H9 (cell line): ENCODE measurements around the gene IL6ST. TPM values are rescaled to one million over a fixed set of nuclear protein-coding genes. Genes with fewer than 3 reads are reported as not detected.

ENCODE experiments used
- DNase-seq: peaks from one replicate; pipeline ENCODE4 v3.0.0-alpha.2; 2017
- H2AFZ ChIP-seq: one replicate; pipeline ENCODE4 v1.6.1; 2013; ENCODE audit warnings: mild to moderate bottlenecking, low read length, control low read depth, moderate library complexity
- H2AK5ac ChIP-seq: 2 replicates; pipeline ENCODE4 v1.6.1; 2013; ENCODE audit warnings: low read length, control low read depth, mixed read lengths; ENCODE audit not compliant: insufficient read length
- H2BK120ac ChIP-seq: one replicate; pipeline ENCODE4 v1.6.1; 2013; ENCODE audit warnings: low read depth, mild to moderate bottlenecking, low read length, control low read depth, inconsistent platforms; ENCODE audit not compliant: poor library complexity, severe bottlenecking
- H2BK12ac ChIP-seq: 2 replicates; pipeline ENCODE4 v1.6.1; 2013; ENCODE audit warnings: low read length, control low read depth, mixed read lengths, low read depth; ENCODE audit not compliant: insufficient read length
- H2BK15ac ChIP-seq: 2 replicates; pipeline ENCODE4 v1.6.1; 2013; ENCODE audit warnings: low read depth, low read length, control low read depth
- H2BK20ac ChIP-seq: one replicate; pipeline ENCODE4 v1.6.1; 2013; ENCODE audit warnings: low read depth, mild to moderate bottlenecking, low read length, control low read depth, inconsistent platforms; ENCODE audit not compliant: poor library complexity, severe bottlenecking
- H2BK5ac ChIP-seq: 2 replicates; pipeline ENCODE4 v1.6.1; 2013; ENCODE audit warnings: low read length, control low read depth, mixed read lengths; ENCODE audit not compliant: insufficient read length
- H3K14ac ChIP-seq: 2 replicates; pipeline ENCODE4 v1.6.1; 2013; ENCODE audit warnings: low read length, control low read depth; ENCODE audit not compliant: insufficient read depth
- H3K18ac ChIP-seq: 2 replicates; pipeline ENCODE4 v1.6.1; 2013; ENCODE audit warnings: low read depth, mild to moderate bottlenecking, mixed read lengths, low read length, control low read depth; ENCODE audit not compliant: insufficient read length
- H3K23ac ChIP-seq: 2 replicates; pipeline ENCODE4 v1.6.1; 2013; ENCODE audit warnings: low read length, control low read depth, mixed read lengths, low read depth; ENCODE audit not compliant: insufficient read length
- H3K23me2 ChIP-seq: 2 replicates; pipeline ENCODE4 v1.6.1; 2013; ENCODE audit warnings: low read depth, mild to moderate bottlenecking, mixed read lengths, low read length, control low read depth; ENCODE audit not compliant: insufficient read length, poor library complexity, severe bottlenecking
- H3K27ac ChIP-seq: 2 replicates; pipeline ENCODE4 v1.5.1; 2013; ENCODE audit warnings: low read length, control low read depth, mixed read lengths, low read depth; ENCODE audit not compliant: insufficient read length
- H3K27me3 ChIP-seq: 2 replicates; pipeline ENCODE4 v1.6.1; 2013; ENCODE audit warnings: low read length, control low read depth, inconsistent platforms; ENCODE audit not compliant: insufficient read depth
- H3K4ac ChIP-seq: 2 replicates; pipeline ENCODE4 v1.6.1; 2013; ENCODE audit warnings: low read depth, mild to moderate bottlenecking, control low read depth, inconsistent platforms, low read length, moderate library complexity
- H3K4me1 ChIP-seq: 2 replicates; pipeline ENCODE4 v1.6.1; 2013; ENCODE audit warnings: low read length, control low read depth, inconsistent platforms; ENCODE audit not compliant: insufficient read depth
- H3K4me2 ChIP-seq: 2 replicates; pipeline ENCODE4 v1.6.1; 2013; ENCODE audit warnings: low read length, control low read depth, mixed read lengths; ENCODE audit not compliant: insufficient read length, insufficient read depth
- H3K56ac ChIP-seq: 2 replicates; pipeline ENCODE4 v1.6.1; 2013; ENCODE audit warnings: low read depth, mild to moderate bottlenecking, mixed read lengths, low read length, control low read depth; ENCODE audit not compliant: insufficient read length
- H3K79me1 ChIP-seq: 2 replicates; pipeline ENCODE4 v1.6.1; 2013; ENCODE audit warnings: low read depth, mild to moderate bottlenecking, moderate library complexity, low read length, control low read depth, inconsistent platforms; ENCODE audit not compliant: insufficient read depth, poor library complexity, severe bottlenecking
- H3K79me2 ChIP-seq: 2 replicates; pipeline ENCODE4 v1.6.1; 2013; ENCODE audit warnings: low read length, control low read depth, inconsistent platforms; ENCODE audit not compliant: insufficient read depth
- H3K9ac ChIP-seq: 2 replicates; pipeline ENCODE4 v1.6.1; 2013; ENCODE audit warnings: low read length, control low read depth, mixed read lengths; ENCODE audit not compliant: insufficient read length; ENCODE audit errors: extremely low read depth
- H3K9me3 ChIP-seq: one replicate; pipeline ENCODE4 v1.6.1; 2013; ENCODE audit warnings: low read depth, low read length, inconsistent platforms; ENCODE audit not compliant: control insufficient read depth
- H3T11ph ChIP-seq: one replicate; pipeline ENCODE4 v1.6.1; 2013; ENCODE audit warnings: mild to moderate bottlenecking, low read length, control low read depth, inconsistent platforms
- H4K20me1 ChIP-seq: one replicate; pipeline ENCODE4 v1.6.1; 2013; ENCODE audit not compliant: control insufficient read depth, insufficient read length, insufficient read depth
- H4K5ac ChIP-seq: 2 replicates; pipeline ENCODE4 v1.6.1; 2013; ENCODE audit warnings: low read depth, mild to moderate bottlenecking, mixed read lengths, low read length, control low read depth; ENCODE audit not compliant: insufficient read length
- H4K8ac ChIP-seq: replicated peaks from 2 replicates; pipeline ENCODE4 v1.6.1; 2013; ENCODE audit warnings: low read length, control low read depth, mixed read lengths, low read depth; ENCODE audit not compliant: insufficient read length
- H4K91ac ChIP-seq: 2 replicates; pipeline ENCODE4 v1.6.1; 2013; ENCODE audit warnings: low read depth, mild to moderate bottlenecking, moderate library complexity, mixed read lengths, low read length, control low read depth; ENCODE audit not compliant: insufficient read length
- H3K27ac Mint-ChIP-seq, 3 experiments: 2 replicates in 2 of 3; 3 replicates in 1 of 3; pipeline ENCODE4 v1.8.0; 2020 to 2021; ENCODE audit warnings: mixed read lengths in 3 of 3, mild to moderate bottlenecking in 1 of 3, moderate library complexity in 1 of 3
- H3K27me3 Mint-ChIP-seq: 2 replicates; pipeline ENCODE4 v1.8.0; 2021; ENCODE audit warnings: low read depth, mild to moderate bottlenecking, moderate library complexity, mixed read lengths
- H3K36me3 Mint-ChIP-seq, 3 experiments: 2 replicates in 2 of 3; 3 replicates in 1 of 3; pipeline ENCODE4 v1.8.0; 2020 to 2021; ENCODE audit warnings: low read depth in 3 of 3, mixed read lengths in 3 of 3; ENCODE audit not compliant: insufficient read depth in 1 of 3
- H3K4me1 Mint-ChIP-seq, 2 experiments: 2 replicates each; pipeline ENCODE4 v1.8.0; 2020; ENCODE audit warnings: mixed read lengths in 2 of 2
- H3K4me3 Mint-ChIP-seq, 2 experiments: 2 replicates in 1 of 2; 3 replicates in 1 of 2; pipeline ENCODE4 v1.8.0; 2020 to 2021; ENCODE audit warnings: mild to moderate bottlenecking in 2 of 2, mixed read lengths in 2 of 2, moderate library complexity in 1 of 2
- H3K9me3 Mint-ChIP-seq, 2 experiments: 2 replicates in 1 of 2; 3 replicates in 1 of 2; pipeline ENCODE4 v1.8.0; 2020; ENCODE audit warnings: mild to moderate bottlenecking in 2 of 2, mixed read lengths in 2 of 2, moderate library complexity in 1 of 2
- CTCF ChIP-seq: fragments of 200-600 bp; sonication (generic); conservative IDR thresholded peaks from 3 replicates; pipeline ENCODE4 v1.8.0; 2021; ENCODE audit warnings: antibody characterized with exemption, mild to moderate bottlenecking
- WGBS: extraction: QIAGEN DNeasy Blood & Tissue Kit; methylation state at CpG from one replicate; pipeline ENCODE4 v1.1.7; 2013; ENCODE audit warnings: missing lambda C conversion rate, low lambda C conversion rate, mixed read lengths; ENCODE audit not compliant: insufficient read length; ENCODE audit errors: extremely low coverage; 5-methylcytosine and 5-hydroxymethylcytosine counted together
- total RNA-seq: library from RNA; stranded (reverse); gene quantifications from 2 replicates; pipeline ENCODE4 v1.2.1, GENCODE V29; 2021

Gene IL6ST
- total RNA-seq, 1 experiment from 2014 or later: 11.1 TPM

- Histone ChIP-seq H3K27me3 (no peaks in the 10 kb centered on the region), H3K18ac (no peak overlapping the region), H3K9me3 (no peaks in the 10 kb centered on the region), H3K4me1 (no peaks in the 10 kb centered on the region), H3K79me2 (no peaks in the 10 kb centered on the region), H4K8ac (no peak overlapping the region), H2BK5ac (no peak overlapping the region), H2BK20ac (no peak overlapping the region), H4K20me1 (no peaks in the 10 kb centered on the region), H3K56ac (no peak overlapping the region), H2BK12ac (no peak overlapping the region), H3K4ac (no peak overlapping the region), H4K5ac (no peak overlapping the region), H3K23ac (no peak overlapping the region), H2AFZ (no peak overlapping the region), H3K9ac (no peak overlapping the region), H3K79me1 (no peaks in the 10 kb centered on the region), H3K23me2 (no peaks in the 10 kb centered on the region), H3K4me2 (no peak overlapping the region), H2BK15ac (no peak overlapping the region), H2AK5ac (no peak overlapping the region), H2BK120ac (no peak overlapping the region), H4K91ac (no peak overlapping the region), H3K14ac (no peak overlapping the region), H3T11ph (no peak overlapping the region), H3K27ac (no peak overlapping the region)
- Mint-ChIP-seq H3K9me3 (no peaks in the 10 kb centered on the region), H3K36me3 (no peaks in the 10 kb centered on the region), H3K4me3 (no peak overlapping the region), H3K27me3 (no peaks in the 10 kb centered on the region), H3K4me1 (peaks cover 9 to 13% of the 10 kb centered on the region in 2 experiments; a peak in 3 of 4 replicates), H3K27ac (0 out of 7 replicates have a peak overlapping the region, but pooled peaks of 1 of the 3 experiments have one; percentile 27)
- no CpG with 5 or more reads among the region's 5 CpGs for WGBS
- peak; percentile 32 for TF ChIP-seq CTCF
- no peak for DNase-seq
Observed at GRCh38 chr5:55920784-55921183, 74.0 kb downstream of the IL6ST start.
